GM19372 (cell line): ENCODE results near the gene IDUA.

Experiments
- ATAC-seq: cut with Tn5 transposase; IDR thresholded peaks from one replicate; pipeline ENCODE4 v1.9.1; 2021; ENCODE audit warnings: mild to moderate bottlenecking, low read depth, moderate library complexity; ENCODE audit not compliant: unreplicated experiment

Gene IDUA

GRCh38 chr4:955931-956381 is 30.9 kb upstream of the IDUA start:
- no peak for ATAC-seq

GRCh38 chr4:956531-957230 is 30.2 kb upstream of the IDUA start:
- ATAC-seq: no peak

- no peak for ATAC-seq
Measured at GRCh38 chr4:957231-957580, 29.6 kb upstream of the IDUA start.

- no peak for ATAC-seq
Measured at GRCh38 chr4:957581-958313, 29.1 kb upstream of the IDUA start.

- ATAC-seq: no peak
Measured at GRCh38 chr4:958314-958665, 28.6 kb upstream of the IDUA start.

- ATAC-seq: no peak
Measured at GRCh38 chr4:958696-959337, 28.0 kb upstream of the IDUA start.

- ATAC-seq: no peak
Measured at GRCh38 chr4:959338-960139, 27.3 kb upstream of the IDUA start.

GRCh38 chr4:960140-960635 is 26.7 kb upstream of the IDUA start:
- no peak for ATAC-seq

- no peak for ATAC-seq
Measured at GRCh38 chr4:960636-961350, 26.1 kb upstream of the IDUA start.

GRCh38 chr4:961351-962230 is 25.3 kb upstream of the IDUA start:
- no peak for ATAC-seq

GRCh38 chr4:962231-963208 is 24.3 kb upstream of the IDUA start:
- ATAC-seq: no peak

GRCh38 chr4:963276-964225 is 23.3 kb upstream of the IDUA start:
- ATAC-seq: no peak

- no peak for ATAC-seq
Measured at GRCh38 chr4:964346-965025, 22.4 kb upstream of the IDUA start.

- ATAC-seq: no peak
Measured at GRCh38 chr4:965048-965765, 21.6 kb upstream of the IDUA start.

GRCh38 chr4:965766-966134 is 21.1 kb upstream of the IDUA start:
- ATAC-seq: no peak
